A549 (cell line): ENCODE results near the gene HOXD9. TPM values are rescaled to one million over a fixed set of nuclear protein-coding genes. Genes with fewer than 3 reads are reported as not detected.
A peak's percentile ranks its signal among the peaks of the same experiment; 100 is the strongest.

ENCODE experiments used
- ATAC-seq, 2 experiments: fragments of 200-7000 bp in 1 of 2; fragments of >200 bp in 1 of 2; cut with Nextera tagmentation in 1 of 2; cut with Tn5 transposase in 1 of 2; 3 replicates each; pipeline versions ENCODE4 v1.8.0 to v1.9.1; 2018 to 2020; ENCODE audit warnings: mild to moderate bottlenecking in 1 of 2, moderate library complexity in 1 of 2
- CTCF ChIA-PET: fragments of 300-600 bp; sonication (Branson Sonifier 250); formaldehyde crosslinking; extraction: SDS; loops from one replicate; lab custom pipeline; 2021; ENCODE audit warnings: antibody characterized with exemption, inconsistent platforms; lab: Yijun Ruan, JAX
- POLR2A ChIA-PET: fragments of 350-600 bp; formaldehyde crosslinking; extraction: SDS; loops from one replicate; lab custom pipeline; 2021; ENCODE audit warnings: antibody characterized with exemption, inconsistent platforms; lab: Yijun Ruan, JAX
- DNase-seq, 2 experiments: peaks; one replicate each; pipeline versions ENCODE4 v3.0.0 to v3.0.0-alpha.2; 2011 to 2016; ENCODE audit warnings: low read depth in 1 of 2, low spot score in 1 of 2
- FAIRE-seq: peaks from 2 replicates; lab custom pipeline; 2011; peaks lifted over from hg19 to GRCh38; lab: Jason Lieb, UNC
- H3K27ac ChIP-seq, 2 experiments: fragments of >200 bp; sonication (Bioruptor Twin); formaldehyde crosslinking; 3 replicates each; pipeline ENCODE4 v1.5.1; 2016 to 2017
- H3K4me1 ChIP-seq: fragments of >200 bp; sonication (Bioruptor Twin); formaldehyde crosslinking; 3 replicates; pipeline ENCODE4 v1.6.1; 2016
- H3K4me2 ChIP-seq: fragments of >200 bp; sonication (Bioruptor Twin); formaldehyde crosslinking; 3 replicates; pipeline ENCODE4 v1.6.1; 2016
- H3K4me3 ChIP-seq: fragments of >200 bp; sonication (Bioruptor Twin); formaldehyde crosslinking; 3 replicates; pipeline ENCODE4 v1.5.1; 2016
- H3K9me3 ChIP-seq: fragments of >200 bp; sonication (Bioruptor Twin); formaldehyde crosslinking; 3 replicates; pipeline ENCODE4 v1.6.1; 2016
- BCL3 ChIP-seq: fragments of >200 bp; sonication (Bioruptor Twin); formaldehyde crosslinking; IDR thresholded peaks from 3 replicates; pipeline ENCODE4 v1.6.1; 2016
- CHD2 ChIP-seq: fragments of 150-350 bp; IDR thresholded peaks from 2 replicates; pipeline ENCODE4 v1.6.1; 2014; ENCODE audit warnings: low read length; ENCODE audit not compliant: partially characterized antibody
- CTCF ChIP-seq: fragments of >200 bp; sonication (Bioruptor Twin); formaldehyde crosslinking; IDR thresholded peaks from 3 replicates; pipeline ENCODE4 v1.5.1; 2016
- E2F6 ChIP-seq: IDR thresholded peaks from 2 replicates; pipeline ENCODE4 v1.6.1; 2012; ENCODE audit warnings: low read depth, borderline replicate concordance
- GATA3 ChIP-seq: IDR thresholded peaks from 2 replicates; pipeline ENCODE4 v1.6.1; 2012; ENCODE audit warnings: borderline replicate concordance
- JUN ChIP-seq, 2 experiments: fragments of >200 bp; sonication (Bioruptor Twin); formaldehyde crosslinking; IDR thresholded peaks; 2 replicates in 1 of 2; 3 replicates in 1 of 2; pipeline ENCODE4 v1.6.1; 2016 to 2017
- MAX ChIP-seq: IDR thresholded peaks from 2 replicates; pipeline ENCODE4 v1.6.1; 2012
- MYC ChIP-seq: IDR thresholded peaks from 2 replicates; pipeline ENCODE4 v1.6.1; 2012; ENCODE audit warnings: mild to moderate bottlenecking, inconsistent platforms, low read length, improper control_type of control experiment, borderline replicate concordance
- NPAS2 ChIP-seq: fragments of 250-450 bp; sonication (Bioruptor Pico); IDR thresholded peaks from 2 replicates; pipeline ENCODE4 v1.8.0; 2022; ENCODE audit warnings: mild to moderate bottlenecking, moderate library complexity, borderline replicate concordance
- NR3C1 ChIP-seq: fragments of >200 bp; sonication (Bioruptor Twin); formaldehyde crosslinking; IDR thresholded peaks from 3 replicates; pipeline ENCODE4 v1.6.1; 2017
- PHF8 ChIP-seq: fragments of 200-600 bp; sonication (generic); IDR thresholded peaks from 2 replicates; pipeline ENCODE4 v1.6.1; 2016; ENCODE audit warnings: low read depth, mild to moderate bottlenecking, antibody characterized with exemption, moderate library complexity, borderline replicate concordance
- POLR2AphosphoS2 ChIP-seq: conservative IDR thresholded peaks from 2 replicates; pipeline ENCODE4 v1.6.1; 2012; ENCODE audit warnings: low read length, improper control_type of control experiment, inconsistent platforms
- RAD21 ChIP-seq, 2 experiments: fragments of >200 bp in 1 of 2; sonication (Bioruptor Twin) in 1 of 2; formaldehyde crosslinking in 1 of 2; IDR thresholded peaks in 1 of 2; conservative IDR thresholded peaks in 1 of 2; 2 replicates in 1 of 2; 3 replicates in 1 of 2; pipeline ENCODE4 v1.6.1; 2012 to 2018; ENCODE audit warnings: inconsistent platforms in 1 of 2
- SMC3 ChIP-seq: fragments of >200 bp; sonication (Bioruptor Twin); formaldehyde crosslinking; IDR thresholded peaks from 3 replicates; pipeline ENCODE4 v1.6.1; 2018; ENCODE audit warnings: inconsistent platforms
- WGBS: methylation state at CpG from one replicate; pipeline ENCODE4 v1.1.6; 2017; ENCODE audit errors: missing lambda C conversion rate; 5-methylcytosine and 5-hydroxymethylcytosine counted together
- polyA plus RNA-seq, 4 experiments: library from polyadenylated mRNA; depleted of rRNA in 3 of 4; stranded (reverse); fragments of >200 nt; fragmentation: RNase III in 1 of 4; extraction: RNeasy Plus Mini Kit Qiagen cat#74134 plus additional on column Dnase treatment in 1 of 4; gene quantifications; 2 replicates in 3 of 4; 3 replicates in 1 of 4; pipeline ENCODE4 v1.2.3, GENCODE V29; 2011 to 2017

The HOXD9 gene
- polyA plus RNA-seq, 2 of the 4 experiments (the other 2 are of a cell fraction): 0.45 to 1.0 TPM

- WGBS: 7% methylated on average over 34 of the region's 45 CpGs
- Histone ChIP-seq H3K4me2 (peak overlapping the region; percentile 84), H3K27ac (peak overlapping the region; percentile 73 to 90), H3K4me1 (peaks cover 7% of the 10 kb centered on the region; the same call in 2 of the 3 replicates), H3K9me3 (no peaks in the 10 kb centered on the region), H3K4me3 (peak overlapping the region; percentile 55)
- TF ChIP-seq E2F6: peak; percentile 59
- TF ChIP-seq CHD2: no peak
- TF ChIP-seq RAD21 (conservative IDR thresholded peaks at IDR 0.05 in 1 of 2, IDR thresholded peaks at IDR 0.05 in 1 of 2): peak; percentile 86 to 94
- no peak for TF ChIP-seq NR3C1
- peak; percentile 88 for TF ChIP-seq CTCF
- TF ChIP-seq SMC3: peak; percentile 79
- no peak for TF ChIP-seq BCL3
- peak; percentile 80 for TF ChIP-seq MAX
- peak in 1 of 2 experiments; percentile 30; a peak in 1 of 5 replicates for TF ChIP-seq JUN (IDR thresholded peaks at IDR 0.05)
- 0 out of 2 replicates have a peak, but pooled peaks have one; percentile 21 for TF ChIP-seq PHF8
- DNase-seq (peak; percentile 81 to 84), ATAC-seq (peak; percentile 91 to 97), FAIRE-seq (no peak)
- ChIA-PET CTCF (interaction anchor here (0.6 to 4.5 kb wide), 38 partner anchors 10 to 1442 kb away, joined by 3 to 57 read pairs (median 4); partner anchors contain the start of genes EVX2 and HOXD11), POLR2A (interaction anchor here (0.5 to 1.1 kb wide), 2 partner anchors 12 to 35 kb away, joined by 3 to 4 read pairs; no protein-coding TSS in a partner anchor)
Measured at GRCh38 chr2:176096986-176097819, 25.3 kb upstream of the HOXD9 start.

- Histone ChIP-seq H3K4me1 (peaks cover 7% of the 10 kb centered on the region; the same call in 2 of the 3 replicates), H3K9me3 (no peaks in the 10 kb centered on the region), H3K27ac (peak overlapping the region in 1 of 2 experiments; percentile 90; a peak in 3 of 6 replicates), H3K4me3 (peak overlapping the region; percentile 55), H3K4me2 (peak overlapping the region; percentile 84)
- FAIRE-seq: no peak
- DNase-seq: no peak
- 7% methylated on average over 18 of the region's 18 CpGs for WGBS
- TF ChIP-seq E2F6 (0 out of 2 replicates have a peak, but pooled peaks have one; percentile 46), RAD21 (conservative IDR thresholded peaks at IDR 0.05 in 1 of 2, IDR thresholded peaks at IDR 0.05 in 1 of 2) (0 out of 5 replicates have a peak, but pooled peaks of 1 of the 2 experiments have one; percentile 8), MYC (no peak), NPAS2 (CRISPR knock-in tag) (no peak), PHF8 (no peak), POLR2AphosphoS2 (no peak), GATA3 (no peak)
- POLR2A ChIA-PET: interaction anchor here (0.5 to 1.1 kb wide), 2 partner anchors 13 to 35 kb away, joined by 3 to 4 read pairs; no protein-coding TSS in a partner anchor
- peak; percentile 21 to 46; a peak in 4 of 6 replicates for ATAC-seq
- CTCF ChIA-PET: interaction anchor here (0.6 to 4.5 kb wide), 32 partner anchors 9 to 1443 kb away, joined by 3 to 57 read pairs (median 4); partner anchors contain the start of genes EVX2 and HOXD11
Measured at GRCh38 chr2:176097820-176098365, 24.6 kb upstream of the HOXD9 start.
